A673 (cell line): Measurements from ENCODE around the gene RNF31. TPM values are rescaled to one million over a fixed set of nuclear protein-coding genes. Genes with fewer than 3 reads are reported as not detected.
A peak's percentile ranks its signal among the peaks of the same experiment; 100 is the strongest.

ENCODE experiments used
- BruUV-seq: library from RNA; stranded (reverse); fragments of 400-500 nt; replicated peaks from 2 replicates; lab custom pipeline; 2021; lab: Mats Ljungman, UMichigan
- CTCF ChIA-PET: fragments of 300-600 bp; sonication (Branson Sonifier 250); formaldehyde crosslinking; loops from one replicate; lab custom pipeline; 2022; ENCODE audit warnings: antibody characterized with exemption; lab: Charles Lee
- POLR2A ChIA-PET: fragments of 300-600 bp; sonication (Branson Sonifier 250); formaldehyde crosslinking; loops from one replicate; lab custom pipeline; 2022; ENCODE audit warnings: antibody characterized with exemption; ENCODE audit not compliant: low non-redundant PET; lab: Charles Lee
- DNase-seq: peaks from one replicate; pipeline ENCODE4 v3.0.0-alpha.2; 2015; ENCODE audit warnings: low spot score
- H3K27ac ChIP-seq: fragments of 200-600 bp; sonication (generic); 2 replicates; pipeline ENCODE4 v1.5.1; 2016; ENCODE audit warnings: mixed run types, low read depth, mild to moderate bottlenecking, mixed read lengths, antibody characterized with exemption, low read length; ENCODE audit not compliant: poor library complexity, severe bottlenecking
- H3K27me3 ChIP-seq: fragments of 200-600 bp; sonication (generic); replicated peaks from 2 replicates; pipeline ENCODE4 v1.6.1; 2017; ENCODE audit warnings: mixed run types, low read depth, mild to moderate bottlenecking, mixed read lengths, antibody characterized with exemption, low read length; ENCODE audit not compliant: insufficient read depth, poor library complexity
- H3K36me3 ChIP-seq: fragments of 200-600 bp; sonication (generic); 2 replicates; pipeline ENCODE4 v1.6.1; 2016; ENCODE audit warnings: mixed run types, mild to moderate bottlenecking, mixed read lengths, antibody characterized with exemption, low read length; ENCODE audit not compliant: insufficient read depth, poor library complexity, severe bottlenecking
- H3K4me1 ChIP-seq: fragments of 200-600 bp; sonication (generic); 2 replicates; pipeline ENCODE4 v1.6.1; 2017; ENCODE audit warnings: mixed run types, mild to moderate bottlenecking, mixed read lengths, antibody characterized with exemption, low read length; ENCODE audit not compliant: insufficient read depth, poor library complexity, severe bottlenecking
- H3K4me3 ChIP-seq: fragments of 200-600 bp; sonication (generic); 2 replicates; pipeline ENCODE4 v1.5.1; 2016; ENCODE audit warnings: low read depth, mixed run types, mild to moderate bottlenecking, mixed read lengths, low read length; ENCODE audit not compliant: poor library complexity, severe bottlenecking
- H3K9me3 ChIP-seq: fragments of 200-600 bp; sonication (generic); 2 replicates; pipeline ENCODE4 v1.6.1; 2016; ENCODE audit warnings: mixed run types, low read depth, mild to moderate bottlenecking, mixed read lengths, antibody characterized with exemption, low read length; ENCODE audit not compliant: poor library complexity, severe bottlenecking
- EZH2 ChIP-seq: fragments of 200-600 bp; sonication (generic); IDR thresholded peaks from 2 replicates; pipeline ENCODE4 v1.6.1; 2017; ENCODE audit warnings: borderline replicate concordance, low read depth, mild to moderate bottlenecking, mixed read lengths, antibody characterized with exemption, low read length; ENCODE audit not compliant: poor library complexity, severe bottlenecking
- intact Hi-C: fragments of 100-400 bp; cut with micrococcal nuclease; formaldehyde crosslinking; loops from one replicate; pipeline ENCODE4 v1.10.0; 2022; ENCODE audit not compliant: unreplicated experiment
- total RNA-seq: library from RNA; stranded (reverse); gene quantifications from 2 replicates; pipeline ENCODE4 v1.2.3, GENCODE V29; 2021
- TF ChIP-seq, protein P1 (sequence below): fragments of 300-800, 200-600 bp; sonication (generic); conservative IDR thresholded peaks from 2 replicates; pipeline ENCODE4 v1.5.1; 2017; ENCODE audit warnings: low read depth, mild to moderate bottlenecking, antibody characterized with exemption, low read length, moderate library complexity, mixed read lengths

RNF31 gene
- total RNA-seq, 1 experiment from 2014 or later = 62.1 TPM

DNA sequence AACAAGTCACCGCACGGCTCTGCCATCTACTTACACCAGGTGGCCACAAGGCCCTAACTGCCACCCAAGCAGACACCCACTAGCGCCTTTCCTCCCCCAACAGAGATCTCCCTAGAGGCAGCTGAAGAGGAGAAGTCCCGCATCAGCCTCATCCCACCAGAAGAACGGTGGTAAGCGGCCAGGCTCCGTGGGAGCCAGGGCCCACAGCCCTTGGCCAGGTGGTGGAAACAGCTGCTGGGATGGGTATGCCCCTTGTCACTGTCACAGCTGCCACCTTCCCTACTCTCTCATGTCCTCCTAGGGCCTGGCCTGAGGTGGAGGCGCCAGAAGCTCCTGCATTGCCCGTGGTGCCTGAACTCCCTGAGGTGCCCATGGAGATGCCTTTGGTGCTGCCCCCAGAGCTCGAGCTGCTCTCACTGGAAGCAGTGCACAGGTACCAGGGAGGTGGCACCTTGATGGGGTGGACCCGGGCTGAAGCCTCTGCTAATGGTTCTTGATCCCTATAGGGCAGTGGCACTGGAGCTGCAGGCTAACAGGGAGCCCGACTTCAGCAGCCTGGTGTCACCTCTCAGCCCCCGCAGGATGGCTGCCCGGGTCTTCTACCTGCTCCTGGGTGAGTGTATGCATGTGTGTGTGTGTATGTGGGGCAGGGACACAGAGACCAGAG lies 32.1 kb downstream of the RNF31 start:
- Histone ChIP-seq H3K9me3 (no peaks in the 10 kb centered on the region), H3K27ac (no peak overlapping the region), H3K4me1 (no peaks in the 10 kb centered on the region), H3K36me3 (peaks cover 46% of the 10 kb centered on the region), H3K4me3 (no peak overlapping the region), H3K27me3 (no peaks in the 10 kb centered on the region)
- intact Hi-C loops = no loop called here
- no peak for DNase-seq
- TF ChIP-seq EZH2 = no peak
- TF ChIP-seq, protein P1, sequence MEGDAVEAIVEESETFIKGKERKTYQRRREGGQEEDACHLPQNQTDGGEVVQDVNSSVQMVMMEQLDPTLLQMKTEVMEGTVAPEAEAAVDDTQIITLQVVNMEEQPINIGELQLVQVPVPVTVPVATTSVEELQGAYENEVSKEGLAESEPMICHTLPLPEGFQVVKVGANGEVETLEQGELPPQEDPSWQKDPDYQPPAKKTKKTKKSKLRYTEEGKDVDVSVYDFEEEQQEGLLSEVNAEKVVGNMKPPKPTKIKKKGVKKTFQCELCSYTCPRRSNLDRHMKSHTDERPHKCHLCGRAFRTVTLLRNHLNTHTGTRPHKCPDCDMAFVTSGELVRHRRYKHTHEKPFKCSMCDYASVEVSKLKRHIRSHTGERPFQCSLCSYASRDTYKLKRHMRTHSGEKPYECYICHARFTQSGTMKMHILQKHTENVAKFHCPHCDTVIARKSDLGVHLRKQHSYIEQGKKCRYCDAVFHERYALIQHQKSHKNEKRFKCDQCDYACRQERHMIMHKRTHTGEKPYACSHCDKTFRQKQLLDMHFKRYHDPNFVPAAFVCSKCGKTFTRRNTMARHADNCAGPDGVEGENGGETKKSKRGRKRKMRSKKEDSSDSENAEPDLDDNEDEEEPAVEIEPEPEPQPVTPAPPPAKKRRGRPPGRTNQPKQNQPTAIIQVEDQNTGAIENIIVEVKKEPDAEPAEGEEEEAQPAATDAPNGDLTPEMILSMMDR = no peak
- CTCF ChIA-PET = interaction anchor here (0.7 kb wide), 1 partner anchor 18 kb away, joined by 3 read pairs; the partner anchor contains the start of gene IRF9
- no TSS peak for BruUV-seq
- POLR2A ChIA-PET = interaction anchor here (0.5 to 0.6 kb wide), 2 partner anchors 44 to 426 kb away, joined by 3 to 4 read pairs; no protein-coding TSS in a partner anchor

DNA sequence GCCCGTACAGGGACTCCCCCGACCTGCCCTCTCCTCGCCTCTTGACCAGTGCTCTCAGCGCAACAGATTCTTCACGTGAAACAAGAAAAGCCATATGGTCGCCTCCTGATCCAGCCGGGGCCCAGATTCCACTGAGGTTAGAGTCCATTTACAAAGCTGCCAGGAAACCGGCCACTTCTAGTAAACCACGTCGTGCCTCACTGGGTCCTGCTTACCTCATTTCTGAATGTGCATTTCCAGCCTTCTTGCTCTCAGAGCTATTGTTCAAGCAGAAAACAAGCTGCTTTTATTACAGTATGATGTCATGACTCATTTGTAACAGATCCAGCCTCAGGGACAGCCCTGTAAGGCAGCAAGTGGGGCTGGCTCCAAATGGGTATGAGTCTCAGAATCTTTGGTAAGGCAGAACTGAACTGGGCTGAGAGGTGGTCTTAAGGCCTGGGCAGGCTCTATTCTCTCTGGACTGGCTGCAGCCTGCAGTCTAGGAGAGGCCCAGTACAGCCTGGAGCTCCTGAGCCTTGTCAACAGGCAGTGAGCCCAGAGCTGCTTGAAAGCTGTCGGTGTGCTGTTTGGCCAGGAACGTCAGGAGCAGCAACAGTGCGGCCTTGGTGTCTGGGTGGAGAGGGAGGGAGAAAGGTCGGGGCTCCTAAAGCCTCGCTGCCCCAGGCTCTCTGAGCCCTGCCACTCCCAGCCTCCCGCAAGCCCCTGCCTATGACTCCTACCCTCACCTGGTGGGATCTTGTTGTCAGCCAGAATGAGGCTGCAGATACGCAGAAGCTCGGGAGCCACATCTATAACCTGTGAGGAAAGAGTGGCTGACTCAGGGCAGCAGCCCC lies 32.9 kb downstream of the RNF31 start:
- no peak for TF ChIP-seq EZH2
- TF ChIP-seq, protein P1 = no peak
- DNase-seq = peak; percentile 39
- intact Hi-C loops = no loop called here
- no TSS peak for BruUV-seq
- Histone ChIP-seq H3K9me3 (no peaks in the 10 kb centered on the region), H3K4me3 (no peak overlapping the region), H3K27me3 (no peaks in the 10 kb centered on the region), H3K4me1 (no peaks in the 10 kb centered on the region), H3K36me3 (peaks cover 53% of the 10 kb centered on the region), H3K27ac (no peak overlapping the region)
- CTCF ChIA-PET = interaction anchor here (0.7 kb wide), 1 partner anchor 19 kb away, joined by 3 read pairs; the partner anchor contains the start of gene IRF9
- POLR2A ChIA-PET = interaction anchor here (0.5 kb wide), 1 partner anchor 45 kb away, joined by 3 read pairs; no protein-coding TSS in a partner anchor

DNA sequence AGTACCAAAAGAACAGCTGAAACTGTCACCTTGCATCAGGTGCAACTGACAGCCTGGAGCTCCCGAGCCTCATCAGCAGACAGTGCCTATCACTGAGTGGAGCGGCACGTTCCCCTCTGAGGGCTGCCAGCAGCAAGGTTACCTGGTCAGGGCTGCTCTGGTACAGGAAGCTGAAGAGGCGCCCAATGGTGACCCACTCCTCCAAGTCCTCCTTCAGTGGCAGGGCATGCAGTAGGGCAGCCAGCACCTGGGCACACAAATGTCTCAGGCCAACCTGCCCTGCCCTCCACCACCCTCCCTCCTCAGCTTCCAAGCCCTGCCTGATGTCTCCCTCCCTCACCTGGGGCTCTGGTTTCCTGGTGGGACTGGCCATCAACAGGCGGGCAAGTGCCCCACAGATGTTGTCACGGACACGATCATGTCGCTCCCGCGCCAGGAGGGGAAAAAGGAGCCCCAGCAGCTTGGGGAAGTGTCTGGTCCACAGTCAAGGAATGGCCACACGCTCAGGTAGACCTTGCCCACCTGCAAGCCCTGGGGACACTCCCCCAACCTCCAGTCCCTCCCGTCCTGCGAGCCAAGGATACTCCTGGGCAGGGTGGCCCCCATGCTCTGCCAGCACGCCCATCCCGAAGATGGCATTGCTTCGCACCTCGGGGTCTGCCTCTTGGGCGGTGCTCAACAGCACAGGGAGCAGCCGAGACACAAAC lies 34.2 kb downstream of the RNF31 start:
- no peak overlapping the region for H3K4me3 ChIP-seq
- H3K36me3 ChIP-seq = peaks cover 64% of the 10 kb centered on the region
- DNase-seq = no peak
- BruUV-seq = no TSS peak
- ChIA-PET CTCF (interaction anchor here (0.5 to 1.3 kb wide), 2 partner anchors 21 to 882 kb away, joined by 4 to 6 read pairs; partner anchors contain the start of gene IRF9), POLR2A (no interaction called here)
- no peak overlapping the region for H3K27ac ChIP-seq
- TF ChIP-seq, protein P1 = no peak
- no peak for TF ChIP-seq EZH2
- no peaks in the 10 kb centered on the region for H3K27me3 ChIP-seq
- H3K4me1 ChIP-seq = no peaks in the 10 kb centered on the region
- no peaks in the 10 kb centered on the region for H3K9me3 ChIP-seq
- intact Hi-C loops = no loop called here
